B cell (primary cell): ENCODE data around the gene ELOVL3.

Source experiments
- CTCF ChIP-seq: fragments of 200-600 bp; IDR thresholded peaks from one replicate; pipeline ENCODE4 v1.8.0; 2022; ENCODE audit warnings: antibody characterized with exemption, mild to moderate bottlenecking
- EZH2 ChIP-seq: IDR thresholded peaks from 2 replicates; pipeline ENCODE4 v1.6.1; 2012; ENCODE audit warnings: borderline replicate concordance, low read depth, mild to moderate bottlenecking, moderate library complexity, low read length; ENCODE audit not compliant: insufficient read depth, poor library complexity, severe bottlenecking

- TF ChIP-seq EZH2, result no peak
- no peak for TF ChIP-seq CTCF
Observed at GRCh38 chr10:102208311-102209035, 17.6 kb upstream of the ELOVL3 start.
